ENCODE results near the gene PLCB1.
"Not testable (repeated sequence)": the region's sequence is repeated elsewhere in the genome, so short reads cannot be mapped to it uniquely, and the experiment has no call there.

The PLCB1 gene

DNA sequence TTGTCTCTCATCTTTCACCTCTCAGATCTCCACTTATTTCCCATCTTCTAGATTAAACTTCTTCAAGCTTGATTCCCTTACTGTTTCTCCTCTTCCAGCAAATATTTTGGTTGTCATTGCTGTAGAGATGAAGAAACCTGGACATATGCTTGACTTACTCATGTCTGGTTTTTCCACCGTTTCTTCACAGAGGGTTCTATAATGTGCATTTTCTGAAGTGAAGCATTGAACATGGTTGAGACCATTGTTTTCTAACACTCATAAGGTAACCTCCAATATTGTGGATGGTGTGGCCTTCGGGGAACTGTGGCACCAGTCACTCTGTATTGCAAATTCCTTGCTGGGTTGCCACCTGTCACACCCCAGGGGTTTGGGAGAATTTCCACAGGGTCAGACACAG is 237.2 kb downstream of the PLCB1 start:
- DNase-seq (ENCODE audit: low read depth): no peak

DNA sequence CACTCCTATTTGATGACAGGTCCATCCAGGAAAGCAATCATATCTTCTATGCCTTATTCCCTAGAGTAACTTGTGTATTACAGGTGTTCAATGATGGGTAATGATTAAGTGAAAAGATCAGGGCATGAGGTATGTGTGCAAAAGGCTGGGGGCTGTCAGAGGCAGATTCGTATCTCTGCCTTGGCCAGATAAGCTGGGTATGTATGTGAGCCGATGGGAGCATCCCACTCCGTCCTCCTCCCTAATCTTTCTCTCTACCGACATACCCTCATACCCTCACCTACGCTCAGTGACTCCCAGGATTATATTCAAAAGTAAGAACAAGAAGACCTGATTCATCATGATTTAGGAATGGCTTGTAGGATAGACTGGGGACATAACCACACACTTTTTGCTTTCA is 238.7 kb downstream of the PLCB1 start:
- no peak for DNase-seq (ENCODE audit: low read depth)

DNA sequence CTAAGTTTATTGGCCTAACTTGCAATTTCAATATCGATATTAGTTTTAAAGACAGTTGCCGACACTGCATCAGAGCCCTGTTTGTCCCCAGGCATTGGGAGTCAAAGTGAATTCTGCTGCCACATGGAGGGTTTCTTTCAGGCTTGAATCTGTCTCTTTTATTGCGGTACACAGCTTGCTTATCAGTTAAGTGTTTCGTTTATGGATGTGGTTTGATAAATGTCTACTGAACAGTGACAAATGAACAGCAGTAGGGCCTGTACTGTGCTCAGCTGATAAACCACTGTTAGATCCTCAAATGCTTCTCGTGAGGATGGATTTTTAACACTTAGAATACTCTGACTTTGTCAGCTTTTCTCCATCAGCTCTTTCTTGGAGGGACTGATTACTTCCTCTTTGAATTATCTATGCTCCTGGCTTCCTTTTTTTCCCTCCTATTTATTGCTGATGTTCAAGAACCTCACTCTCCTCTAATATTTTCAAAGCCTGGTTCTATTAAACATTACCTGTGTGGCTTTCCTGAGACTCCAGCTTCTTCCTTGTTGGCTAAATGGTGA is 240.8 kb downstream of the PLCB1 start:
- DNase-seq (ENCODE audit: low read depth): no peak

DNA sequence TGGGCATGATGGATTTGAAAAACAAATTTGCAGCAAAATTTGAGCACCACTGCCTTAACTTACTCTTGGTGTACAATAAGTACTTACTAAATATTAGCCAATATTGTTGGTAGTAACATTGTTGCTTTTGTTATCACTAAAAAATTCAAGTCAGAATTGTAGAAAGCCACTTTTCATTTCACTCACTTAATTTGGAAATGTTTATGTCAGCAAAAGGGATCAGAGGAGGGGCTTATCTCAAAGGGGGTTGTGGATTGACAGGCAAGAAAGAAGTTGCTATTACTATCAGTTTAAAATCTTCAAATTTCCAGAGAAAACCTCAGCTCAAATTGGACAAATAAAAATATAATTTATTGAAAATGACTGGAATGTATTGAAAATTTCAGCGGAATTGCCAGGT is 241.5 kb downstream of the PLCB1 start:
- DNase-seq (ENCODE audit: low read depth): no peak

DNA sequence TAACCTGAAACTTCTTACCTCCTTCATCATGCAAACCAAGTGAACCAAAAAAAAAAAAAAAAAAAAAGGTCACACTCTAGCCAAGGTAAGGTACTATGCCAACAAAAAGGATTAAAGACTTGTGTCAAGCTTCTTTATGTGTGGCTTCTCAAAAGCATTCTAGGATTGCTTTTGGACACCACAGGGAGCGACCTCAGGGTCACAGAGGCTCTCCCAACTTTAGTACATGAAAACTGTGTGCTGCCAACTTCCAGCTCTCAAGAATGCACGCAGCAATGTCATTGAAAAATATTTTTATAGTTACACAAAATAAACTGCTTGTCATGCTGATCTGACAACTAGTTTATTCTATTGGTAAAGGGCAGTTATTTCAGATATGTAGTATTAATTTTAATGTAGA is 243.8 kb downstream of the PLCB1 start:
- DNase-seq (ENCODE audit: low read depth): peak; percentile 37

DNA sequence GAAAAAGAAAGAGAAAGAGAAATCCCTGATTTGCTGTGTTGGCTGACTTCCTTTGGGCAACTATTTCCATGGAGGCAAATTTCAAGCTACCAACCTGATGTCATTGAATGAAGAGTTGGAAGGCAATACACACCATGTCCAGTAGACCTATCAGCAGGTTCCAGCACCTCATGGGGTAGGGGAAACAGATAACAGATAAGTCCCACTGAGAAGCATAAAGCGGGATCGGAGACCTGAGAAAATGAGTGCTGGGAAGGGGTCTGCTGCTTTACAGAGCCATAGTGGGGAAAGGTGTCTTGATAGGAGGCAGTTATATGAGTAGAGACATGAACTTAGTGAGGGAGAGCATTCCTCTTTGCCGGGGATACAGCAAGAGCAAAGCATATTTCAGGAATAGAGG is 244.9 kb downstream of the PLCB1 start:
- no peak for DNase-seq (ENCODE audit: low read depth)

DNA sequence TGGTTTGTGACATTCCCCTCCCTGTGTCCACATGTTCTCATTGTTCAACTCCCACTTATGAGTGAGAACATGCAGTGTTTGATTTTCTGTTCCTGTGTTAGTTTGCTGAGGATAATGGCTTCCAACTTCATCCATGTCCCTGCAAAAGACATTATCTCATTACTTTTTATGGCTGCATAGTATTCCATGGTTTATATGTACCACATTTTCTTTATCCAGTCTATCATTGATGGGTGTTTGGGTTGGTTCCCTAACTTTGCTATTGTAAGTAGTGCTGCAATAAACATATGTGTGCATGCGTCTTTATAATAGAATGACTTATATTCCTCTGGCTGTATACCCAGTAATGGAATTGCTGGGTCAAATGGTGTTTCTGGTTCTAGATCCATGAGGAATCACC is 247.1 kb downstream of the PLCB1 start:
- DNase-seq (ENCODE audit: low read depth): not testable (repeated sequence)

DNA sequence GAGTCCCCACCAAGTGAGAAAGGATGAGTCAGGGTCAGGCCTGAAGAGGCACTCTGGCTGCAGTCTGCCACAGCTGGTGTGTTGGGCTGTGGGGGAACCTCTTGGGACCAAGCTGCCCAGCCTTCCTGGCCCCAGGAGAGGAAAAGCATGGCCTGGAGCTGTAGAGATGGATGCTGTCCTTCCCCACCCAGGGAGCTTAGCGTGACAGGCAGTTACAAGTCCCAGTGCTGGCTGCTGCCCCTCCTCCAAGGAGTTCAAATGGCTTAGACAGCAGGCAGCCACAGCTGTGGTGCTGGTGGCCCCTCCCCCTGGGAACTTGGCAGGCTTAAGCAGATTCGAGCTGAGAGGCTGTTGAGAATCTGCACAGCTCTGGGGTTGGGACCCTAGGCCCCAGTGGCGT is 253.2 kb downstream of the PLCB1 start:
- DNase-seq (ENCODE audit: low read depth): peak; percentile 50

DNA sequence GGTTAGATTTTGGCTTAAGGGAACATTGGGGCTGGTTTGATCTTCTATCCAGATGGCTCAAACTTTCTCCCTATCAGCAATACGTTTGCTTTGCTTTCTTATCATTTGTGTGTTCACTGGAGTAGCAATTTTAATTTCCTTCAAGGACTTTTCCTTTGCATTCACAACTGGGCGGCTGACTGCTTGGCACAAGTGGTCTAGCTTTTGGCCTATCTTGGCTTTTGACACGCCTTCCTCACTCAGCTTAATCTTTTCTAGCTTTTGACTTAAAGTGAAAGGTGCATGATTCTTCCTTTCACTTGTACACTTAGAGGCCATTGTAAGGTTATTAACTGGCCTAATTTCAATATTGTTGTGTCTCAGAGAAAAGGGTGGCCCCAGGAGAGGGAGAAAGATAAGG is 254.9 kb downstream of the PLCB1 start:
- no peak for DNase-seq (ENCODE audit: low read depth)

DNA sequence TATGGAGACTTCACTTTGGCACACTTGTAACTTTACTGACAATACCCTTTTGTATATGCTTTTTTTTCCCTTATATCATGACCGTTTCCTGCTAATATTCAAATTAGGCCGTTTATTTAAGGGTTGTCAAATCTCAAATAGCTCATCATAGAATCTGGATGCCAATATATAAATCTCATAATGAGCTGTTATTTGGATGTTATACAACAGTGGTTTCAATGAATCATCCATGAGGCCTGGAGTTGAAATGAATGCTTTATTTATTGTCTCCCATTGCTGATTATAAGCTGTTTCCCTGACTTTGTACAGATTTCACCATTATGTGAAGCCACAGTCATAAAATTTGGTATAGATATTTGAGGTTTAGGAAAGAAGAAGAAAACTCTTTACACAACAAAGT is 256.1 kb downstream of the PLCB1 start:
- peak; percentile 65 for DNase-seq (ENCODE audit: low read depth)

DNA sequence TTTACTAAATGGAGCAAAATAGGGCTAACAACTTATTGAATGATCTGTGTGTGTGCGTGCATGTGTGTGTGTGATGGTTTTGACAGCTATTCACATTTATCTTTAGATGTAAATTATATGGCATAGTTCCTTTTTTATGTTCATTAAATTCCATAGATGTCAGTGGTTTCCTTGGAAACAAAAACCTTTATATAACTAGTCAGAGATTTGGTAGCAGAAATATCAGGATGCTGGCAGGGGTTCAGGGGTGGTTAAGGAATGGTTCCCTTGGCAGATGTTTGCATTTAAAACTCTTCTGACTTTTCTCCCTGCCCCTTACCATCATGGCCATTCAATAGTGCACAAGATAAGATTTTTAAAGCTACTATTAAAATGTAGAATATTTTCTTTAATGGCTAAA is 256.6 kb downstream of the PLCB1 start:
- DNase-seq (ENCODE audit: low read depth): peak; percentile 3

DNA sequence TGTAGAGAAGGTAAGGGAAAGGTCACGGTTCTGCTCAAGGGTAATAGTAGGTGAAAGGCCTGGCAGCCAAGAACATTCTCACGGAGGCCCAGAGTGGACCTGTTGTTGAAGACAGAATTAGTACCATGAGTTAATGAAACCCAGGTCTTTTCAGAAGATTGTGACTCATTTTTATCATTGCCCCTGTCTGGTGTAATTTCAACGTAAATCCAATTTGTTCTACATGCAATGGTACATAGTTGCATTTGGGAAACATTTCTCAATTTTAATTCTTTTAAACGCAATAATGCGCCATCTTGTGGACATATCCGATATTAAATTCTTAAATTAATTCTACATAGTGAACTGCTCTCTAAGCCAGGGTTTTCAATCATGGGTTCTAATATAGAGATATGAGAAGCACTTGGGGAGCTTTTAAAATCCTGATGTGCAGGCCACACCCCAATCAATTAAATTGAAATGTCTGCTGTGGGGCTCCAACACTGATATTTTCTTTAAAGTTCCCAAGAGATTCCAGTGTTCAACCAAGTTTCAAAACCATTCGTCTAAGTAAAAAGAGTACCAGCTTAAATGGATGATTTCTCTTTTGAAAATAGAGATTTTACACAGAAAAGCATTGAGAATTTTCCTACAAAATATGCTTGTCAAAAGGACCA is 257.4 kb downstream of the PLCB1 start:
- DNase-seq (ENCODE audit: low read depth): peak; percentile 51

DNA sequence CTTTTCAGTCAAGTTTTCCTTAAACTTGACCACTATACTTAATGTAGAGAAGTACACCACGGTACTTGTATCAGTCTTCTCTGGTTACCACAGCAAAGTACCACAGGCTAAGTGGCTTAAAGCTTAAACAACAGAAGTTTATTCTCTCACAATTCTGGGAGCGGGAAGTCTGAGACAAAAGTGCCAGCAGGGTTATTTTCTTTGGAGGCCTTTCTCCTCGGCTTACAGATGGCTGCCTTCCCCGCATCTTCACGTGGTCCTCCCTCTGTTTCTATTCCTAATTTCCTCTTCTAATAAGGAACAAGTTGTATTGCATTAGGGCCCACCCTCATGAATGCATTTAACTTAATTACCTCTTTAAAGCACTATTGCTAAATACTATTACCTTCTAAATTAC is 258.0 kb downstream of the PLCB1 start:
- no peak for DNase-seq (ENCODE audit: low read depth)

DNA sequence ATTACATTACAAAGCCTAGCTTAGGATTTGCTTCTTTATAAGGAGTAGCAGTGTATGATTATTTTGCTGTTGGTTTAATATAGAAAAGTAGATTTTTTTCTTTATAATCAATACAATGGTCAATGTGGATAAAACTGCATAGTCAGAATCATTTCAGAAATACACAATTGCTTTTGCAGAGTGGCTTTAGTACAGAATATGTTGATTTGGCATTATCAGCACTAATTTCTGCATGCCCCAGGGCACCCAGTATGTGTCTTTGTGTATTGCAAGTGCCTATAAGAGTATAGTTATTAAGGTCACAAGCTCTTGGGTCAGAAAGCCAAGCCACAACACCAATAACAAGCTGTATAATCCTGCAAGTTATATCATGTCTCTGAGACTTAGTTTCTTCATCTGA is 258.4 kb downstream of the PLCB1 start:
- no peak for DNase-seq (ENCODE audit: low read depth)

DNA sequence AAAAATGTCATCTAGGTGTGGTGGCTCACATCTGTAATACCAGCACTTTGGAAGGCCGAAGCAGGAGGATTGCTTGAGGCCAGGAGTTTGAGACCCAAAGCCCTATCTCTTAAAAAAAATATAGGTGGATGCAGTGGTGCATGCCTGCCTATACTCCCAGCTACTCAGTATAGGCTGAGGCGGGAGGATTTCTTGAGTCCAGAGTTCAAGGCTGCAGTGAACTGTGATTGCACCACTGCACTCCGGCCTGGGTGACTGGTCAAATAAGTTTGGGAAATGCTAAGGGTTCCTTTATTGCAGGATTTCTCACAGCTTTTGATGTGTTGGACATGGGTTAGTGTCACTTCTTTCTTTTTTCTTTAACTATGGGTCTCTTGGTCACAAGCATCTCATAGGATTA is 261.3 kb downstream of the PLCB1 start:
- DNase-seq (ENCODE audit: low read depth): no peak

DNA sequence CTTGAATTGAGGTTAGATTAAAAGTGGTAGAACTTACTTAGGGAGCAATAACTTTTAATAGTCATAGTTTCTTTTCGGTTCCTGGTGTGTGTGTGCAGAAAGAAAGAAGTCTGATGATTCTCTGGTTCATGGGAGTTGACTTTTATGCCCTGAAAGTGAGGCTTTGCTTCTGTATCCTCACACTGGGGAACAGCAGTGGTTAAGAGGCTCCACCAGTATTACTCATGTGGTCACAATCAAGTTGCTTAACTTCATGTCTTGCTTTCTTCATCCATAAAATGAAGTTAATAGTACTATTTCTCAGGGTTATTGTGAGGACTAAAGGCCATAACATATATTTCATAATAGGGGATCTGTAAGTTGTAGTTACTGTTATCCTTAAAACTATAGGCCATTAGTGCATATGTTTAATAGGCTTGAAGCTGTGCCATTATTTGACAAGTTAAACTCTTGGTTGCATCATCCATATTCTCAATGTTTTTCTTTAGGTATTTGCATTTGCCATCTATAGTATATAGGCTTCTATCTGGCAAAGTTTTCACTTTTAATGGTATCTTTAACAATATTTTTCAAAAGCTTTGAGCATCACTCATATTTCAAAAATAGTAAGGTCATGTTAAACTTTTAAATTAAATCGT is 262.4 kb downstream of the PLCB1 start:
- peak; percentile 86 for DNase-seq (ENCODE audit: low read depth)

DNA sequence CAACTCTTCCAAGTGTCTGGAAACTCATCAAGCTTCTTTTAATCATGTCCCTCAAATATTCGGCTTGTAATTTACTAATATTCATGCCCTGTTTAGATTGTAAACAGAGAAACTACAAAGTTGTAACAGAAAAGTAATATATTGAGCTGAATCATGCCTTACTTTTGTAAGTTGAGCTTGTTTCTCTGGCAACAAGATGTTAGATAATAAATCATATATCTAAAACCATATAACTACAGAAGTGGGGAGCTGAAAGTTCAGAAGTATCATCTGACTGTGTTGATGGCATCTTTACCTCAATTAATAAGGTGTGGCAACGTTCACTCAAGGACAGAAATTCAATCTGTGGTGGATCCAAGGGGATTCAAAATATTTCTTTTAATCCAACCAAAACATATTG is 263.9 kb downstream of the PLCB1 start:
- DNase-seq (ENCODE audit: low read depth): no peak

DNA sequence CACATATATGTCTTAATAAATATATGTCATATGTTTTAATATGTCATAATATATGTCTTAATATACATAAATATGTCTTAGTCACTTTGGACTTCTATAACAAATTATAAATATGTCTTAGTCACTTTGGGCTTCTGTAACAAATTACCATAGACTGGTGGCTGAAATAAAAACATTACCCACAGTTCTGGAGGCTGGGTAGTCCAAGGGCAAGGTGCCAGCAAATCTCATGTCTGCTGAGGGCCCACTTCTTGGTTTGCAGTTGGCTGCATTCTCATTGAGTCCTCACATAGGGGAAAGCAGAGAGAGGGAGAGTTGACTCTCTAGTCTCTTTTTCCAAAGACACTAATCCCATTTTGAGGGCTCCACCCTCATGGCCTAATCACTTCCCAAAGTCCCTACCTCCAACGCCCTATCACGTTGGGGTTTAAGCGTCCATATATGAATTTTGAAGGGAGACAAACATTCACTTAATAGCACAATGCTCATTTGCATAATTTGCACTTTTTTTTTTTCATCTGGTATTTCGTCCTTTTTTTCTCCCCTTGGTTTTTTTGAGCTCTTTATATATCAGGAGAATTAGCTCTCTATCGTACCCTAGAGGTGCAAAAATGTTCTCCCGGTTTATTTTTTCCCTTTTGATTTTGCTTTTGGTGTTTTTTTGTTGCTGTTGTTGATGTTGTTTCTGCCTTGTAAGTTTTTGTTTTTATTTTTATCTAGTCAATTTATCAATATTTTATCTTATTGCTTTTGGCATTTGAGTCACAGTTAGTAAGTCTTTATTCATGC is 266.4 kb downstream of the PLCB1 start:
- DNase-seq (ENCODE audit: low read depth): no peak

DNA sequence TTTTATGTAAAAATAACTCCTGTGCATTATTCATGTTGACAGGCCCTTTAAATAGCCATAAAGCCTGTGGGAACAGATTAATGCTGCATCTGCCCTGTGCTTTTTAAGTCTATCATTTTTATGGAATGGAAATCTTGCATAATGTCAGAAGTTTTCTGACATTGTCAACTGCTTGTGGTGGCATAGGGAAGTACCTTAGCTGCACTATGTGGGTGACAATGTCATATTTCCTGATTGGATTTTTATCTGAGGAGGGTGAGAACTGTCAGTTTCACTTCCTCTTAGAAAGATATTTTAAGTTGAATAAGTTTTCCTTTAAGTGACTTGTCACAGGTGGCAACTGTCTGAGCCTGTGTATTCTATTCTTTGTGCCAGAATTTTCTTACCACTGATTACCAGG is 267.9 kb downstream of the PLCB1 start:
- no peak for DNase-seq (ENCODE audit: low read depth)

DNA sequence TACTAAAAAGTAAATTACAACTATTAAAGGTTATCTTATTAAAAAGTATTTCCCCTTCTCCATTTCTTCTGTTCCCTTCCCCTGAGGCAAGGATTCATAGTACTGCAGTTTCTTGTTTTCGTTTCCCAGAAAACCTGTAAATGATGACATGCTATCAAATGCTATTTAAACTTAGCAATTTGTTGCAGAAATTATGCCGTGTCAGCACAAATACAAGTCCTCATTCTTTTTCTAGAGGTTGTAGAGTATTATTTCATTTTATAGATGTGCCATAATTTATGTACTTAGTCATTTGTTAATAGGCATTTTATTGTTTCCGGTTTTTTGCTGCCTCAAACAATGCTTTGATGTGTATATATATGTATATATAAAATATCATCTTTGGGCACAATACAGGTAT is 268.4 kb downstream of the PLCB1 start:
- DNase-seq (ENCODE audit: low read depth): no peak

DNA sequence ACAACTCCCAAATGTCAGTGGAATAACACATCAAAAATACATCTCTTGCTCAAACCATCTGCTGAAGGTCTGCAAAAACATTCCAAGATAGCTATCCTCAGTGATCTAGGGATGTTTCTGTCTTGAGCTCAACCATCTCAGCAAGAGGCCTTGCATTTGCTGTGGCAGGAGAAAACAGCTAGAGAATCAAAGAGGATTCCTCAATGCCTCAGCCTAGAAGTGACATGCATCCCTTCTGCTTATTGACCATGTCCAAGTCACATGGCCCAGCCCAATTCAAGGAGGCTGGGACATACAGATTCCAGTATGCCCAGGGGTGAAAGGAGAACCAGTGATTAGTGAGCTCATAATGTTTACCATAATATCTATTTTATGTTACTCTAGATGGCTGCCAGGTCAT is 269.5 kb downstream of the PLCB1 start:
- DNase-seq (ENCODE audit: low read depth): peak; percentile 54

DNA sequence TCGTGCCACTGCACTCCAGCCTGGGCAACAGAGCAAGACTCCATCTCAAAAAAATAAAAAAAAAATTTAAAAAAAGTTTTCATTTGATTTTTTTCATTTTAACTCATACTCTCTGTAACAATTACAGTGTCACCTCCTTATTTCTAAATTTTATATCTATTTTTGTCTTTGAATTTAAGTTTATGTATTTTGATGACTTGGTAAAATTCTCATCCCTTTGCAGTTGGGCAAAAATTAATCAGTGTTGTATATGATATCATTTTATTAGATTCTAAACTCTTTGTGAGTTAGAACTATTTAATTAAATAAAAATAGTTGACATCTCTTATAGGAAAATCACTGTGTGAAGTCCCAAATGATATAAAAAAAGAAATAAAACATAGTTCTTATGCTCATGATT is 270.7 kb downstream of the PLCB1 start:
- DNase-seq (ENCODE audit: low read depth): no peak
